CD4-positive, alpha-beta T cell treated with Interleukin-15 for 4 hours (primary cell): ENCODE results near the gene PODNL1.

Experiments used
- DNase-seq: peaks from one replicate; pipeline ENCODE4 v3.0.0-alpha.2; 2020; ENCODE audit warnings: low spot score

PODNL1 gene

DNA sequence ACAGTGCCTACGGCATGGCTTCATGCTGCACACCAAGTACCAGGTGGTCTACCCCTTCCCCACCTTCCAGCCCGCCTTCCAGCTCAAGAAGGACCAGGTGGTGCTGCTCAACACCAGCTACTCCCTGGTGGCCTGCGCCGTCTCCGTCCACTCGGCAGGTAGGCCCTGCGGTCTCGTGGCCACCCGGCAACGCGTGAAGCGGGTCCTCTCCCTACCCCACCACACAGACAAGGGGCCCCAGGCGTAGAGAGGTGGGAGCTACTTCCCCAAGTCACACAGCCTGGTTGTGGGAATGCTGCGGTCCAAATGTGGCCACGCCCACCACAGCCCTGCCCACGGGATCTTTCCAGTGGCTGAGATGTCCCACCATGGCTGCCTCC, 18.1 kb upstream of the PODNL1 start:
- DNase-seq, result no peak

DNA sequence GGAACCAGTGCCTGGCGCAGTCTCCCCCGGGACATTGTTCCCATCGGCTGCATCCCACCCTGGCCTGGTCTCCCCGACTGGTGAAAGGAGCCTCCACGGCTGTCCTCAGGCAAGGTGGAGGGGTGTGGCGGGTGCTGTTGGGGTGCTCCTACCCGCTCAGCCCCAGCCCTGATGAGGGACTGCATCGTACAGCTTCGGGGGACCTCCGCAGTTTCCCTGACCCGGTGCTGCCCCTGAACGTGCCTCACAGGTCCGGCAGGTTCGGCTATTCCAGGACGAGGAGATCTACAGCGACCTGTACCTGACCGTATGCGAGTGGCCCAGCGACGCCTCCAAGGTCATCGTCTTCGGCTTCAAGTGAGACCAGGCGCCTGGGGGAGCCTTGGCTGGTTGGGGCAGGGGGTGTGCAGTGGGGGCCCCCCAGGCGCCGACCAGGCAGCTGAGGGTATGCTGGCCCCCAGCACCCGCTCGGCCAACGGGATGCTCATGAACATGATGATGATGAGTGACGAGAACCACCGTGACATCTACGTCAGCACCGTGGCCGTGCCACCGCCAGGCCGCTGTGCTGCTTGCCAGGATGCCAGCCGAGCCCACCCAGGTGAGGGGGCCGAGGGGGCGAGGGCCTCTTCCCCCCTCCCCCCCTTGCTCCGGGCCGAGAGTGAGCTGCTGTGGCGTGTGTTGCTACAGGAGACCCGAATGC, 17.6 kb upstream of the PODNL1 start:
- no peak for DNase-seq

DNA sequence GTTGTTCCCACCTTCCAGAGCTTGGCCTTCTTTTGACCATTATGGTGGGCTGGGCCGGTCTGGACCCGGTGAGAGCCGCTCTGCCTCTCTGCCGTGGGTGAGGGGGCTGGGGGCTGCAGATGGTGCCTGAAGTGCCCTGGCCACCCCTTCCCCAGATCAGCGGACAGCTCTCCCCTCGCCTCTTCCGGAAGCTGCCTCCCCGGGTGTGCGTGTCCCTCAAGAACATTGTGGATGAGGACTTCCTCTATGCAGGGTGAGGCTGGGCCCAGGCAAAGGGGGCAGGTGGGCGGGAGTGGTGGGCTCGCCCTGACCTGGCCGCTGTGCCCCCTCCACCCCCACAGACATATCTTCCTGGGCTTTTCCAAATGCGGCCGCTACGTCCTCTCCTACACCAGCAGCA, 16.0 kb upstream of the PODNL1 start:
- DNase-seq, result no peak

GRCh38 chr19:13952931-13953531, 14.8 kb upstream of the PODNL1 start:
- DNase-seq, result no peak

DNA sequence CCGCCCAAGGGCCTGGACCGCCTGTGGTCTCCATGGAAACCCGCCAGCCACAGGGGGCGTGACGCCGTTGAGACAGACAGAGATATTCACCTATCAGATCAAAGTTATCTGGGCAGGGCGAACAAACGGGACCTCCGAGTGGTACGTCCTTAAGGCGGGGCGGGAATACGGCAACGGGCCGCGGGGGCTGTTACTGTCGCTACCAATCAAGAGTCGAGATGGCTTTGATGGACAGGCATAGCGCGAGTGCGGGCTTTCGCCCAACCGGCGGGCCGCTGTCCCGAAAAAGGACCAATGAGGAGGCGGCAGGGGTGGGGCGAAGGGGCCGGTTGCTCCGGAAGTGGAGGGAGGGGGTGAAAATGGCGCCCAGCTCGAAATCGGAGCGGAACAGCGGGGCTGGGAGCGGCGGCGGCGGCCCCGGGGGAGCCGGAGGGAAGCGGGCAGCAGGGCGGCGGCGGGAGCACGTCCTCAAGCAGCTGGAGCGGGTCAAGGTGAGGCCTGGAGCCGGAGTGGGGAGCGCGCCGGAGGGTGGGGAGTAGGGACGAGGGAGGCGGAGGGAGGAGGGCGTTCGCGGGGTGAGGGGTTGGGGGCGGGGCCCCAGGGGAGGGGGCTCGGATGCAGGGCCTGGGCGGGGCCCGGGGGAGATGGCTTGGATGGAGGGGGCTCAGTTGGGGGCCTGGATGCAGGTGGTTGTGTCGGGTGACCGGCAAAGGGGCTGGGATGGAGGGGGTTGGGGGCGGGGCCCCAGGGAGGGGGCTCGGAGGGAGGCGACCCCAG, 14.1 kb upstream of the PODNL1 start, which contains the start of gene DCAF15:
TSS of gene DCAF15 (plus strand) at position 356 of the 777 bp plus-strand sequence. CDS start at position 360, 4 bp downstream.
- DNase-seq, result peak; percentile 100

DNA sequence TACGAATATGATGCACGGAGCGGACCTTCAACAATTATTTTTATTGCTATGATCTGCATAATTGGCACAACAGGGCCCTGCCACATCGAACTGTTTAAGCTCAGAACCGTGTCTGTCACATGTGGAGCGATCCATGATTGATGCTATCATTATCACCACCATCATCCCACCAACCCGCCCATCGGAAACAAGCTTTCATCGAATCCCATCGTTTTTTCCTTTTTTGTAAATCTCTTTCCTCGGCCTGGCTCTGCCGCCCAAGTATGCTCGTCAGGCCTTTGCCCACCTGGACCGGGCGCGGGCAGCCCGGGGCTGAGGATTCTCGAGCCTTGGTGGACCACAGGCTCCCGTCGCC, 13.6 kb upstream of the PODNL1 start:
- DNase-seq, result no peak

DNA sequence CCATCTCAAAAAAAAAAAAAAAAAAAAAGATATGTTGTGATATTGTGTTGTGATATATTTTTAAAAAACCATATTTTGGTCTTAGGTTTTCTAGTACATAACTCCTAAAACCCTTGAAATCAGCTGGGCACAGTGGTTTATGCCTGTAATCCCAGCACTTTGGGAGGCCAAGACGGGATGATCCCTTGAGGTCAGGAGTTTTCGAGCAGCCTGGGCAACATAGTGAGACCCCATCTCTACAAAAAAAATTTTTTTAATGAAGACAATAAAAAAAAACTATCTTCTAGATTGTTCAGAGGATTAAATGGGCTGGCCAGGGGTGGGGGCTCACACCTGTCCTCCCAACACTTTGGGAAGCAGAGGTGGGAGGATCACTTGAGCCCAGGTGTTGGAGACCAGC, 12.8 kb upstream of the PODNL1 start:
- DNase-seq, result no peak

DNA sequence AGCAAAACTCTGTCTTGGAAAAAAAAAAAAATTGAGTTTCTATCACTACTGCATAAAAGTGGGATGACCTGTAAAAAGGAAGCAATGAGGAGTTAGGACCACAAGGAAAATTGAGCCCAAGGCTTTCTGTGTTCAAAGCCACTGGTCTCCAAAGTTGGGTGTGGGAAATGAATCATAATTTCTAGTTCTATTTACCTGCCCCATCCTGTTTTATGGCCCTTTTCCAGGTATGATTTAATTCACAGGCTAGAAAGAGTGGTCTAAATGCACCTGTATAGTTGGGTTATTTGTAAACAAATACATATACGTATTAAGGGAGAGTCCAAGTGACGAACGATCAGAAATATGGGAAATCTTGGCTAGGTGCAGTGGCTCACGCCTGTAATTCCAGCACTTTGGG, 8.2 kb upstream of the PODNL1 start:
- no peak for DNase-seq

GRCh38 chr19:13942023-13942684, 3.9 kb upstream of the PODNL1 start:
- no peak for DNase-seq

- DNase-seq, result no peak
Measured at GRCh38 chr19:13937479-13938300, 527 bp downstream of the PODNL1 start.

- DNase-seq, result no peak
Measured at GRCh38 chr19:13935765-13936510, 2.3 kb downstream of the PODNL1 start.

DNA sequence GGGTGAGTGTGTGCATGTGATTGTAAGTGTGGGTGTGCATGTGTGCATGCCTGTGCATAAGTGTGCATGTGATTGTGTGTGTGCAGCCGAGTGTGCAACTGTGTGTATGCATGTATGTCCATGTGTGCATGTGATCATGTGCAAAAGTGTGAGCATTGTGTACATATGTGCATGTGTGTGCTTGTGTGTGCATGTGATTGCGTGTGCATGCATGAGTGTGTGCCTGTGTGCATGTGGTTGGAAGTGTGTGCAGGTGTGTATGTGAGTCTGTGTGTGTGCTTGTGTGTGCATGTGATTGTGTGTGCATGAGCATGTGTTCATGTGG, 3.5 kb downstream of the PODNL1 start:
- no peak for DNase-seq

GRCh38 chr19:13932911-13933393, 5.3 kb downstream of the PODNL1 start:
- DNase-seq, result no peak

GRCh38 chr19:13932149-13932637, 6.0 kb downstream of the PODNL1 start:
- no peak for DNase-seq

GRCh38 chr19:13931391-13932148, 6.6 kb downstream of the PODNL1 start:
- no peak for DNase-seq

DNA sequence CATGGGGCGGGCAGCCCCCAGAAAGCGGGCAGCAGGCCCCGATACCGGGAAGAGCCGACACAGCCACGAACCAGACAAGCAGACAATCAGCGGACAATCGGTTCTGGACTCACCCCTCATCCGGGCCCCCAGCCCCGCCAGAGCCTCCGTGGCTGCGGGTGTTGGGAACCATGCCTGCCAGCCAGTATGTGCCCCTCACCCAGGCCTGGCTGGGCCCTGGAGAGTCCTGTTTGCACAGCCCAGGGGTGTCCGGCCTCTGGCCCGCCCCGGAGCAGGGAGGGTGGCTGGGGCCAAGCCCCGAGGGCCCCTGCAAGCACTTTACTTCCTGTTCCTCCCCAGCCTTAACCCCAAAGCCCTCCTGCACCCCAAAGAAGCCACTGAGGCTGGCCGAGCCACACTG, 7.8 kb downstream of the PODNL1 start:
- no peak for DNase-seq

DNA sequence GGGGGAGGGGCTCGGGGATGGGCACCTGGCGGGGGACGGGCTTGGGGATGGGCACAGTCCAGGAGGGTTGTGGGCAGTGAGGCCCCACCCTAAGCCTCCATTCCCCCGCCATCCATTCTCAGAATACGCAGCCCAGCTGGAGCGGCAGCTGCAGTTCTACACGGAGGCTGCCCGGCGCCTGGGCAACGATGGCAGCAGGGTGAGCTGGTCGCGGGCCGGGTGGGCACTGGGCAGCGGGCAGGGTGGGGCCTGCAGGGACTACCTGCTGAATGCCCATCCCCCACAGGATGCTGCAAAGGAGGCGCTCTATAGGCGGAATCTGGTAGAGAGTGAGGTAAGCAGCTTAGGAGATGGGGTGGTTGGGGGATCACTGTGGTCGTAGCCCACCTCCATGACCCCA, 8.3 kb downstream of the PODNL1 start:
- no peak for DNase-seq

GRCh38 chr19:13929340-13929739, 8.9 kb downstream of the PODNL1 start:
- no peak for DNase-seq

DNA sequence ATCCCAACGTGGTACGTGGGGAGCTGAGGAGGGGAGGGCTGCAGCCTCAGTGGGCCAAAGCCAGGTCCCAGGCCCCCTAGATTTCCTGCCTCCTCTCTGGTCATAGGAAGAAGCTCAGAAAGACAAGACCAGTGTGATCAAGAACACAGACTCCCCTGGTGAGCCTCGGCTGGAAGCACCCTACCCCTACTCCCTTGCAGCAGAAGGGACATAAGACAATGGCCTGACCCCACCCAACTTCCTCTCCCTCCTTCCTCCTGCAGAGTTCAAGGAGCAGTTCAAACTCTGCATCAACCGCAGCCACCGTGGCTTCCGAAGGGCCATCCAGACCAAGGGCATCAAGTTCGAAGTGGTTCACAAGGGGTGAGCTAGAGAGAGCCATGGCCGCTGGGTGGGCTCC, 11.5 kb downstream of the PODNL1 start:
- no peak for DNase-seq

GRCh38 chr19:13926010-13926409, 12.2 kb downstream of the PODNL1 start:
- DNase-seq, result no peak
